HG03175 (cell line): ENCODE results near the gene OPA1.

Experiments used
- ATAC-seq: cut with Tn5 transposase; IDR thresholded peaks from one replicate; pipeline ENCODE4 v1.9.1; 2021; ENCODE audit warnings: mild to moderate bottlenecking, moderate library complexity; ENCODE audit not compliant: unreplicated experiment

OPA1 gene

GRCh38 chr3:193648542-193649076 is 55.6 kb downstream of the OPA1 start:
- no peak for ATAC-seq

DNA sequence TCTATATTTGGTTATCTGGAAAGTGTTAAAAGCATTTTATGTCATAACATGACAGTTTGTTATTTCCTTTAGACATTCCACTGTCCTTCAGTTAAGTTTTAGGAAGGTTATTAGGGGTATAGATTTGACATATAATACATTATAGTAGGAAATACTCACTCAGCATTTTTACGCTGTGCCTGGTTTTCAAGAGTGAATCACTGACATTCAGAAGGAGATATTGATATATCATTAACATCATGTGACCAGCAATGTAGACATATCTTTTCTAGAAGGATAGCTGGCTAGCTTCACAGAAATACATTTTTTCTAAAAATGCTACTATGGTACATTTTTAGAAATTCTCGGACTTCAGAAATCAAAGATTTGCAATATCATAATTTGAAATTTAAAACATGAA is 57.6 kb downstream of the OPA1 start:
- no peak for ATAC-seq

- no peak for ATAC-seq
These were observed 62.9 kb downstream of the OPA1 start for GRCh38 chr3:193655831-193656433.

DNA sequence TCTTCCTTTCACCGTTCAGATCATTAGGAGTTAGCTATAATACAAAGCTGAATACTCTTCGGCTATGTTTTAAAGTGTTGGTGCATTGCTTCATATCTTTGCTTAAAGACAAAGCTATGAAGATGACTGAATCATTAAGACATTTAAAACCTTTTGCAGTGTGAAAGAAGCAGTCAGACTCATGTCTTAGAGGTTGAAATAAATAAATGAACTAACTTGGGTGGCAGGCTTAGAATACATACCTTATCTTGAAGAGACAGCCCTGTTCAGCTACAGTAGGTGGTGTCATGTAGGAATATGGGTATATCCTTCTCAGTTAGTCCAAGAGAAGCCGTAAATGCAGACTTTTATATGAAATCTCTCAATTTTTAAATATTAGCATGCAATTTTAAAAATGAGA is 63.4 kb downstream of the OPA1 start:
- ATAC-seq: no peak

- ATAC-seq: no peak
These were observed 63.9 kb downstream of the OPA1 start for GRCh38 chr3:193656878-193657282.

DNA sequence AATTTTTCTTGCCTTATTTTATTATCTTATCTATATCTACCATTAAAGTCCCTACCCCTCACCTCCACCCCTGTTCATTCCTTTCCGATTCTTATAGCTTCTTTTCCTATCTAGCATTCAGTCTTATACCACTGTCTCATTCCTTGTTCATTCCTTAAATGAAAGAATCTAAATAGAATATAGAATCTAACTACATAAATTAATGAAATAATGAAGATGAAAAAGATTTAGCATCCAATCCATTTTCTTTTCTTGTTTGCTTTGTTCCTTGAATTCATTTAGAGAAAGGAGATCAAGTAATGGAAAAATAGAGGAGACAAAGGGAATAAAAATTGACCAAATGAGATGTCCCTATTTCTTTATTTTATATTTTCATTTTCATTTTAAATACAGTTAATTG is 67.2 kb downstream of the OPA1 start:
- no peak for ATAC-seq

DNA sequence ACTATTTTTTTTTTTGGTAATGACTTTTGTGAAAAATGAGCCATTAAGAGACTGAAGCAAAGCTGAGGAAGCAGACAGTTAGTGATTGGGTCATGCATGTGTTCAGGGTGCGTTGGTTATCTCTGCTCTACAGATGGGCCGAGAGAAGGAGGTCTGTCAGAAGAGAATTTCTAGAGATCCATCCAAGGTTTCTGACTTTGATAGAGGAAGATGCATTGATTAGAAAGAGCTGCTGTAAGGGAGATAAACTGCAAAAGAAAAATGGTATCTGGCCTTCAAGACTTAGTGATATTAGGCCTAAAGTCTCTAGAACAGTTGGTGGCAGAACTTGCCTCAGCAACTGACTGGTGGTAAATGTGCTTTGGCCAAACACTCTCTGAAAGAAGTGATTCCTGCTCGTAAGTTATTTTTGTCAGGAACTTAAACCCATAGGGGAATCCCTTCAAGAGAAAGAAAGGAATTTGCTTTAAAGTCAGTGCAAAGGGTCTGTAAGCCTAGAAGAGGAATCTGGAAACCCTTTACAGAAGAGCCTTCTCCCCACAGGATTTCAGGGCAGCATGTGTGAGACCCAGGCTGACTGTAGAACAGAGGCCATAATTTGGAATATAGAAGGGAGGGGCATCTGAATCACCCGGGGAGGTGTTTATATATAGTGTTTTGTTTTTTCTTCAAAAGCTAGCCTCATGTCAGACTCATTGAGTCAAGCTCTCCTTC is 67.8 kb downstream of the OPA1 start:
- ATAC-seq: no peak

GRCh38 chr3:193662757-193663322 is 69.8 kb downstream of the OPA1 start:
- no peak for ATAC-seq

DNA sequence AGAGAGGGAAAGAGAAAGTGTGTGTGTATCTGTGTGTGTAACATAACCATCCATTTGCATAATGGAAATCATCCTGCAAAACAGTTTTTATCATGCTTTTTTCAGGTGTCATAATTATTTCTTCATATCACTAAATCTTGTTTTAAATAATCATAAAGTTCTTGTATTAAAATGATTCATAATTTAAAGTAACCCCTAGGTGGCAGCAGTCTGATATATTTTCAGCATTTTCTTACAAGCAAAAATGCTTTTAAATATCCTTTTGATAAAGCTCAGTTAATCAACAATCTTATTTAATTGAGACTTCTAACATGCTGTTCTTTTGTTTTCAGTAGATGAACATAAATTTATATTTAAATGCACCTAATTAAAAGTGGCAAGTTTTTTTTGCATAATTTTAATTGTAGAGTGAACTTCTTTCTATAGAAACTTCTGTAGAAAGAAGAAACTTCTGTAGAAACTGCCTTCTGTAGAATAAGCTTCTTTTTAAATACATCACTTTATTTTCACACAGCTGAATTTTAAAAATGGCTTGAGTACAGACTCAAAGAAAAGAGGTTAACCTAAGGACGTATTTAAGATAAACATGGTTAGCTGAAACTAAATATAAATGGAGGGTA is 72.5 kb downstream of the OPA1 start:
- no peak for ATAC-seq

DNA sequence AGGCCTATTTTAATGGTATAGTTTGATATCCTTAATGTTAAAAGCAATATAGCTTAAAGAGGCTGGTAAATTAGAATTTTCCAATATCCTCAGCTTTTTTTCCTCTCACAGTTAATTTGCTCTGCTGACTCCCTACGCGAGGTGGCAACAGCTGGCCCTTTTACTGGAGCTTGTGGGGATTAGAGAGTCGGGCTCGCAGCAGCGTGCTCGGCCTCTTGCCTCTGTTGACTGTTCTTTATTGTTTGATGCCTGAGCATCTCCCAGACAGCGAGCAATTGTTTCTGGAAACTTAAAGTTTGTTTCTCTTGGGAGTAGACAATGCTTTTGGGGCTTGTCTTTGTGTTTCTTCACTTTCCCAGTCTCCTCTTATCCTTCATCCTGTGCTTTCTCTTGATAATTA is 80.8 kb downstream of the OPA1 start:
- ATAC-seq: no peak

GRCh38 chr3:193674714-193675113 is 81.7 kb downstream of the OPA1 start:
- ATAC-seq: no peak

GRCh38 chr3:193677734-193678133 is 84.7 kb downstream of the OPA1 start:
- ATAC-seq: no peak

GRCh38 chr3:193680220-193680619 is 87.2 kb downstream of the OPA1 start:
- ATAC-seq: no peak

GRCh38 chr3:193681631-193682030 is 88.6 kb downstream of the OPA1 start:
- ATAC-seq: no peak

- ATAC-seq: no peak
These were observed 93.9 kb downstream of the OPA1 start for GRCh38 chr3:193686665-193687483.

- no peak for ATAC-seq
These were observed 96.1 kb downstream of the OPA1 start for GRCh38 chr3:193688834-193689714.

GRCh38 chr3:193693774-193694173 is 100.8 kb downstream of the OPA1 start:
- ATAC-seq: peak; percentile 65

DNA sequence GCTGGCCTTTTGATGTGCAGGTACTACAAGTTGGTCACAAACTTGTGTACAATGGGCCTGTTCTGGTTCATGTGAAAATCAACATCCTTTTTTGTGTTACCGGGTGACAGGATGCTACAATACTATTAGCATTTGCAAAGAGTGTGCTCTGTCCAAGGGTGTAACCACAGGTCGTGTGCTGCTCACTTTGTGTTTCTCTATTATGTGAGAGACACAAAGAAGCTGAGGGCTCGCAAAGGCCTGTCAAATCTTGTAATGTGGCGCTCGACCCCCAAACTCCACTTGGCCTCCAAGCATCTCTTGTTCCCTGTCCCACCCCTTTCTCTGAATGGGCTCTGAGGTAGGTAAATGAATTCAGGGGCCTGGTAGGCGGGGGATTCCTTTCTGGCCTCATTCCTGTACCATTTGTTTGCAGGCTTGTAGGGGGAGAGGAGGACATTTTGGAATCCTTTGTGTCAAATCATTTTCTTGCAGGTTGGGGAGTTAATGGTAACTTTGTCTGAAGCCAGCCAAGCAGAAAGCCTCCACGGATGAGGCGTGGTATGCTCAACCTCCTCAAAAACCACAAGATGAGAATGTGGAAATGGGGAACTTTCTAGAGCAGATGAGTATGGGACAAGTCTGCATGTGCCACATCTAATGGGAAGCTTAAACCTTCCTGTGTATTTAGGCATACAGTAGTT is 109.1 kb downstream of the OPA1 start:
- ATAC-seq: no peak

- no peak for ATAC-seq
These were observed 110.0 kb downstream of the OPA1 start for GRCh38 chr3:193702967-193703366.
